Measurements from ENCODE around the gene IRAK1BP1. TPM values are rescaled to one million over a fixed set of nuclear protein-coding genes. Genes with fewer than 3 reads are reported as not detected.

The IRAK1BP1 gene
- total RNA-seq, 1 experiment from 2014 or later, result 4.3 TPM

DNA sequence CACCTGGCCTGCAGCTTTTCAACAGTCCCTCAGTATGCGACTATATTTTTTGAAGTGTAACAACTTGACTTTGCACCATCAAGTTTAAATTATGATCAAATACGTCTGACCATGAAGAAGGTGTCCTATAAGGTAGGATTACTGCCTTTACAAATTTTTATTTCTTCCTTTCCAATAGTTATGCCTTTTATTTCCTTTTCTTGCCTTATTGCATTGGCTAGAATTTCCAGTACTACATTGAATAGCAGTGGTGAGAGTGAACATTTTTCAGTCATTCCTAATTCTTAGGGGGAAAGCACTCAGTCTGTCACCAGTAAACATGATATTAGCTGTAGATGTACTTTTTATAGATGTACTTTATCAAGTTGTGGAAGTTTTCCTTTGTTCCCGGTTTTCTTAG lies 81.4 kb downstream of the IRAK1BP1 start:
- Histone ChIP-seq H3K27me3 (ENCODE audit: insufficient read depth, low read depth) (no peaks in the 10 kb centered on the region), H4K20me1 (ENCODE audit: insufficient read depth) (no peaks in the 10 kb centered on the region), H3K9me3 (ENCODE audit: insufficient read depth, low read depth) (no peaks in the 10 kb centered on the region), H3K36me3 (ENCODE audit: low read depth) (peaks cover 31% of the 10 kb centered on the region; the same call in 1 of the 2 replicates), H3K4me2 (no peak overlapping the region), H3K4me3 (no peak overlapping the region), H3K9me2 (ENCODE audit: insufficient read depth) (no peaks in the 10 kb centered on the region), H3F3A (ENCODE audit: insufficient read depth, low read depth) (no peaks in the 10 kb centered on the region), H2AFZ (no peak overlapping the region), H3K79me2 (ENCODE audit: low read depth) (no peaks in the 10 kb centered on the region), H3K27ac (no peak overlapping the region), H3K4me1 (replicated peaks; ENCODE audit: insufficient read depth) (no peaks in the 10 kb centered on the region)
- intact Hi-C loops (cut with micrococcal nuclease; ENCODE audit: unreplicated experiment), result no loop called here
- TF ChIP-seq EZH2 (IDR thresholded peaks at IDR 0.05; ENCODE audit: low read depth), result no peak
- TF ChIP-seq, protein P1, sequence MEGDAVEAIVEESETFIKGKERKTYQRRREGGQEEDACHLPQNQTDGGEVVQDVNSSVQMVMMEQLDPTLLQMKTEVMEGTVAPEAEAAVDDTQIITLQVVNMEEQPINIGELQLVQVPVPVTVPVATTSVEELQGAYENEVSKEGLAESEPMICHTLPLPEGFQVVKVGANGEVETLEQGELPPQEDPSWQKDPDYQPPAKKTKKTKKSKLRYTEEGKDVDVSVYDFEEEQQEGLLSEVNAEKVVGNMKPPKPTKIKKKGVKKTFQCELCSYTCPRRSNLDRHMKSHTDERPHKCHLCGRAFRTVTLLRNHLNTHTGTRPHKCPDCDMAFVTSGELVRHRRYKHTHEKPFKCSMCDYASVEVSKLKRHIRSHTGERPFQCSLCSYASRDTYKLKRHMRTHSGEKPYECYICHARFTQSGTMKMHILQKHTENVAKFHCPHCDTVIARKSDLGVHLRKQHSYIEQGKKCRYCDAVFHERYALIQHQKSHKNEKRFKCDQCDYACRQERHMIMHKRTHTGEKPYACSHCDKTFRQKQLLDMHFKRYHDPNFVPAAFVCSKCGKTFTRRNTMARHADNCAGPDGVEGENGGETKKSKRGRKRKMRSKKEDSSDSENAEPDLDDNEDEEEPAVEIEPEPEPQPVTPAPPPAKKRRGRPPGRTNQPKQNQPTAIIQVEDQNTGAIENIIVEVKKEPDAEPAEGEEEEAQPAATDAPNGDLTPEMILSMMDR (conservative IDR thresholded peaks at IDR 0.05), result no peak
- BruUV-seq (replicated peaks), result no TSS peak
- ChIA-PET CTCF (no interaction called here), POLR2A (ENCODE audit: unreplicated experiment) (no interaction called here)
- no peak for DNase-seq

DNA sequence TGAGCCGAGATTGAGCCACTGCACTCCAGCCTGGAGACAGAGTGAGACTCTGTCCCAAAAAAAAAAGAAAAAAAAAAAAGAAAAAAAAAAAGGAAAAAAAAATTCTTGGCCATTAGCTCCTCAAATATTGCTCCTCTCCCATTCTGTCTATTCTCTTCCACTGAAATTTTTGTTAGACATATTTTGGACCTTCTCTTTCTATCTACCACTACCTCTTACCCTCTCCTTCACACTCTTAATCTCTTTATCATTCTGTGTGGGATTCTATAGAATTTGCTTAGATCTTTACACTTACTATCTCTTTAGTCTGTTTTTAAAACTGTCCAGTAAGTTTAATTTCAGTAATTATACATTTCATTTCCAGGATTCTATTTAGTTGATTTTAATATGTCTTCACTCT lies 85.0 kb downstream of the IRAK1BP1 start:
- BruUV-seq (replicated peaks), result no TSS peak
- ChIA-PET CTCF (interaction anchor here (0.6 kb wide), 1 partner anchor 1154 kb away, joined by 3 read pairs; no protein-coding TSS in a partner anchor), POLR2A (ENCODE audit: unreplicated experiment) (no interaction called here)
- Histone ChIP-seq H3F3A (ENCODE audit: insufficient read depth, low read depth) (no peaks in the 10 kb centered on the region), H3K79me2 (ENCODE audit: low read depth) (no peaks in the 10 kb centered on the region), H3K27me3 (ENCODE audit: insufficient read depth, low read depth) (no peaks in the 10 kb centered on the region), H3K9me3 (ENCODE audit: insufficient read depth, low read depth) (no peaks in the 10 kb centered on the region), H4K20me1 (ENCODE audit: insufficient read depth) (no peaks in the 10 kb centered on the region), H2AFZ (no peak overlapping the region), H3K27ac (no peak overlapping the region), H3K4me3 (no peak overlapping the region), H3K9me2 (ENCODE audit: insufficient read depth) (no peaks in the 10 kb centered on the region), H3K36me3 (ENCODE audit: low read depth) (peaks cover 26% of the 10 kb centered on the region), H3K4me2 (no peak overlapping the region), H3K4me1 (replicated peaks; ENCODE audit: insufficient read depth) (no peaks in the 10 kb centered on the region)
- intact Hi-C loops (cut with micrococcal nuclease; ENCODE audit: unreplicated experiment), result no loop called here
- no peak for DNase-seq
- no peak for TF ChIP-seq EZH2 (IDR thresholded peaks at IDR 0.05; ENCODE audit: low read depth)
- TF ChIP-seq, protein P1 (conservative IDR thresholded peaks at IDR 0.05), result no peak

Other genes starting within 250 kb of the IRAK1BP1 start
- gene PHIP, start 210.7 kb downstream of the IRAK1BP1 start, total RNA-seq (2021), result 20.6 and 29.0 TPM in 2 replicates

Data from PC-9 (cell line).